Measurements from ENCODE around the gene THADA.

THADA gene

GRCh38 chr2:43460174-43460546, 135.7 kb downstream of the THADA start:
- no peak for TF ChIP-seq CTCF (IDR thresholded peaks at IDR 0.05; ENCODE audit: insufficient read depth, missing control alignments)
- DNase-seq (ENCODE audit: insufficient read length, low spot score): no peak
- no peak for FAIRE-seq

GRCh38 chr2:43459446-43460173, 136.2 kb downstream of the THADA start:
- DNase-seq (ENCODE audit: insufficient read length, low spot score) (no peak), FAIRE-seq (no peak)
- no peak for TF ChIP-seq CTCF (IDR thresholded peaks at IDR 0.05; ENCODE audit: insufficient read depth, missing control alignments)

- FAIRE-seq (no peak), DNase-seq (ENCODE audit: insufficient read length, low spot score) (no peak)
Measured at GRCh38 chr2:43458014-43458628, 137.7 kb downstream of the THADA start.

GRCh38 chr2:43455731-43456642, 139.9 kb downstream of the THADA start:
- DNase-seq (ENCODE audit: insufficient read length, low spot score) (no peak), FAIRE-seq (no peak)
- no peak for TF ChIP-seq CTCF (IDR thresholded peaks at IDR 0.05; ENCODE audit: insufficient read depth, missing control alignments)

More at GRCh38 chr2:43458014-43458628, 137.7 kb downstream of the THADA start:
- no peak for TF ChIP-seq CTCF (IDR thresholded peaks at IDR 0.05; ENCODE audit: insufficient read depth, missing control alignments)

GRCh38 chr2:43455296-43455695, 140.5 kb downstream of the THADA start:
- DNase-seq (ENCODE audit: insufficient read length, low spot score) (no peak), FAIRE-seq (no peak)
- no peak for TF ChIP-seq CTCF (IDR thresholded peaks at IDR 0.05; ENCODE audit: insufficient read depth, missing control alignments)

GRCh38 chr2:43454791-43455190, 141.0 kb downstream of the THADA start:
- DNase-seq (ENCODE audit: insufficient read length, low spot score) (no peak), FAIRE-seq (no peak)
- no peak for TF ChIP-seq CTCF (IDR thresholded peaks at IDR 0.05; ENCODE audit: insufficient read depth, missing control alignments)

Measured in D721Med (cell line).